Measurements from ENCODE around the gene ST3GAL4. TPM values are rescaled to one million over a fixed set of nuclear protein-coding genes. Genes with fewer than 3 reads are reported as not detected.

The ST3GAL4 gene
- total RNA-seq, 1 experiment from 2014 or later: 17.3 TPM

DNA sequence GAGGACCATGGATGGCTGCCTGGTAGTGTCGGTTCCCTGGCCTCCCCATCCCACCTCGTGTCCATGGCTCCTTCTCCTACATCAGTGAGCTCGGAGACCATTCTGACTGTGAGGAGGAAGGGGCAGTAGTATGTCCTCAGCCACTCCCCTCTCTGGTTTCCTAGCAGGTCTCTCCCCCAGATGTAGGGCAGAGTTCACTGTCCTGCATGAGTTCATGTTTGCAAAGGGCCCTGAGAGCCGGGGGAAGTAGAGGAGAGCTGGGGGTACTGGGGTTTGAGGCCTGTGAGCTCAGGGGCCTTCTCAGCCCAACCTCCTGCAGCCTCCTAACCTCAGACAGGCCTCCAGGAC, 18.4 kb upstream of the ST3GAL4 start:
- H3K36me3 Mint-ChIP-seq: peaks cover 28% of the 10 kb centered on the region
- H3K27me3 Mint-ChIP-seq (ENCODE audit: low read depth): no peaks in the 10 kb centered on the region
- peaks cover 21% of the 10 kb centered on the region for H3K4me1 Mint-ChIP-seq
- H3K27ac Mint-ChIP-seq: no peak overlapping the region
- ATAC-seq (no peak), DNase-seq (ENCODE audit: low spot score) (no peak)
- ChIA-PET POLR2A (interaction anchor here (1.0 kb wide), 1 partner anchor 16 kb away, joined by 3 read pairs; no protein-coding TSS in a partner anchor), CTCF (interaction anchor here (0.8 to 1.3 kb wide), 3 partner anchors 9 to 144 kb away, joined by 3 to 4 read pairs (median 3); partner anchors contain the start of gene ST3GAL4)
- TF ChIP-seq SOX15 (CRISPR knock-in tag; IDR thresholded peaks at IDR 0.05) (no peak), KAT7 (CRISPR knock-in tag; IDR thresholded peaks at IDR 0.05; ENCODE audit: borderline replicate concordance) (no peak), ETV6 (CRISPR knock-in tag; IDR thresholded peaks at IDR 0.05) (no peak), CREM (CRISPR knock-in tag; IDR thresholded peaks at IDR 0.05) (no peak), NFATC4 (CRISPR knock-in tag; IDR thresholded peaks at IDR 0.05) (no peak), ZNF416 (CRISPR knock-in tag; IDR thresholded peaks at IDR 0.05) (no peak)
- H3K9me3 Mint-ChIP-seq: no peaks in the 10 kb centered on the region
- H3K4me3 Mint-ChIP-seq: no peak overlapping the region

DNA sequence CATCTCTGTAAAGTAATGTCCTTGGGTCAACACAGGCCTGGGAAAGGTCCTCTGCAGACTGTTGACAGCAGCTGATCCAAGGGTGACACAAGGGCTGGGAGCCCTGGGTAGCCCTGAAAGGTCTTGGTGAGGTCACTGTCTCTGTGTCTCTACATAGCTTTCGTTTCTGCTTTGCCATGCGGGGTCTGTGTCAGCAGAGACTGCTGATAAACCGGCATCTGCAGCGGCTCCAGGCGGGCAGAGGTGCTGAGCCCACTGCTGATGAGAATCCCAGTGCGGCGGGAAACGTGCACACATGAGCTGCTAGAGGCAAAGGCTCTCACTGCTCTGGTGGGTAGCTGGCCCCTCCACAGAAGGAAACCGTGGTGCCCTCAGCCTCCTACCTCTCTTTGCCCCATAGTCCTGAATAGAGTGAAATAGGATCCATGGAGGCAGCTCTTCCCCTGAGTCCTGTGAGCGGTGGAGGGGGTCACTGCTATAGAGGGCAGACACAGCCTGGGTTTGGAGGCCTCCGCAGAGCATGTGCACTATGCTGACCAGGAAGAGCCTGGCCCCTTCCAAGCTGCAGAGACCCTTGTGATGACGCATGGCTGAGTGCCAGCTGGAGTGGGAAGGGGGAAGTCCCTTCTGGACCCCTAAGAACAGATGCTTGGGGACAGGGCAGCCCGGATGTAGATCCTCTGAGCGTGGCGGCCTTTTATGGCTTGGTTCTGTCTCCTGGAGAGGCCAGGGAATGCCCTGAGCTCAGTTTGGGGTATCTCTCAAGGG, 17.8 kb upstream of the ST3GAL4 start:
- H3K4me1 Mint-ChIP-seq: peaks cover 21% of the 10 kb centered on the region
- H3K4me3 Mint-ChIP-seq: no peak overlapping the region
- DNase-seq (ENCODE audit: low spot score): no peak
- ATAC-seq: no peak
- ChIA-PET POLR2A (interaction anchor here (1.0 kb wide), 1 partner anchor 16 kb away, joined by 3 read pairs; no protein-coding TSS in a partner anchor), CTCF (interaction anchor here (0.8 to 1.3 kb wide), 3 partner anchors 10 to 143 kb away, joined by 3 to 4 read pairs (median 3); partner anchors contain the start of gene ST3GAL4)
- peaks cover 24% of the 10 kb centered on the region for H3K36me3 Mint-ChIP-seq
- no peak overlapping the region for H3K27ac Mint-ChIP-seq
- no peaks in the 10 kb centered on the region for H3K9me3 Mint-ChIP-seq
- no peaks in the 10 kb centered on the region for H3K27me3 Mint-ChIP-seq (ENCODE audit: low read depth)
- TF ChIP-seq NR2C2 (CRISPR knock-in tag; IDR thresholded peaks at IDR 0.05) (no peak), ZNF263 (CRISPR knock-in tag; IDR thresholded peaks at IDR 0.05; ENCODE audit: low read depth) (no peak), IRF2 (CRISPR knock-in tag; IDR thresholded peaks at IDR 0.05; ENCODE audit: borderline replicate concordance, low read depth) (no peak), SMAD3 (CRISPR knock-in tag; IDR thresholded peaks at IDR 0.05; ENCODE audit: borderline replicate concordance) (no peak), MYBL2 (CRISPR knock-in tag; IDR thresholded peaks at IDR 0.05) (no peak), ATF1 (CRISPR knock-in tag; IDR thresholded peaks at IDR 0.05) (no peak), ZNF219 (CRISPR knock-in tag; IDR thresholded peaks at IDR 0.05; ENCODE audit: borderline replicate concordance) (no peak), ZNF317 (CRISPR knock-in tag; IDR thresholded peaks at IDR 0.05; ENCODE audit: borderline replicate concordance, low read depth) (no peak), JUN (CRISPR knock-in tag; IDR thresholded peaks at IDR 0.05) (no peak), ESRRA (CRISPR knock-in tag; IDR thresholded peaks at IDR 0.05; ENCODE audit: borderline replicate concordance) (no peak), CREM (CRISPR knock-in tag; IDR thresholded peaks at IDR 0.05) (no peak)
- TF ChIP-seq, protein P1, sequence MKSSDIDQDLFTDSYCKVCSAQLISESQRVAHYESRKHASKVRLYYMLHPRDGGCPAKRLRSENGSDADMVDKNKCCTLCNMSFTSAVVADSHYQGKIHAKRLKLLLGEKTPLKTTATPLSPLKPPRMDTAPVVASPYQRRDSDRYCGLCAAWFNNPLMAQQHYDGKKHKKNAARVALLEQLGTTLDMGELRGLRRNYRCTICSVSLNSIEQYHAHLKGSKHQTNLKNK (CRISPR knock-in tag; IDR thresholded peaks at IDR 0.05): no peak
- TF ChIP-seq, protein P2, sequence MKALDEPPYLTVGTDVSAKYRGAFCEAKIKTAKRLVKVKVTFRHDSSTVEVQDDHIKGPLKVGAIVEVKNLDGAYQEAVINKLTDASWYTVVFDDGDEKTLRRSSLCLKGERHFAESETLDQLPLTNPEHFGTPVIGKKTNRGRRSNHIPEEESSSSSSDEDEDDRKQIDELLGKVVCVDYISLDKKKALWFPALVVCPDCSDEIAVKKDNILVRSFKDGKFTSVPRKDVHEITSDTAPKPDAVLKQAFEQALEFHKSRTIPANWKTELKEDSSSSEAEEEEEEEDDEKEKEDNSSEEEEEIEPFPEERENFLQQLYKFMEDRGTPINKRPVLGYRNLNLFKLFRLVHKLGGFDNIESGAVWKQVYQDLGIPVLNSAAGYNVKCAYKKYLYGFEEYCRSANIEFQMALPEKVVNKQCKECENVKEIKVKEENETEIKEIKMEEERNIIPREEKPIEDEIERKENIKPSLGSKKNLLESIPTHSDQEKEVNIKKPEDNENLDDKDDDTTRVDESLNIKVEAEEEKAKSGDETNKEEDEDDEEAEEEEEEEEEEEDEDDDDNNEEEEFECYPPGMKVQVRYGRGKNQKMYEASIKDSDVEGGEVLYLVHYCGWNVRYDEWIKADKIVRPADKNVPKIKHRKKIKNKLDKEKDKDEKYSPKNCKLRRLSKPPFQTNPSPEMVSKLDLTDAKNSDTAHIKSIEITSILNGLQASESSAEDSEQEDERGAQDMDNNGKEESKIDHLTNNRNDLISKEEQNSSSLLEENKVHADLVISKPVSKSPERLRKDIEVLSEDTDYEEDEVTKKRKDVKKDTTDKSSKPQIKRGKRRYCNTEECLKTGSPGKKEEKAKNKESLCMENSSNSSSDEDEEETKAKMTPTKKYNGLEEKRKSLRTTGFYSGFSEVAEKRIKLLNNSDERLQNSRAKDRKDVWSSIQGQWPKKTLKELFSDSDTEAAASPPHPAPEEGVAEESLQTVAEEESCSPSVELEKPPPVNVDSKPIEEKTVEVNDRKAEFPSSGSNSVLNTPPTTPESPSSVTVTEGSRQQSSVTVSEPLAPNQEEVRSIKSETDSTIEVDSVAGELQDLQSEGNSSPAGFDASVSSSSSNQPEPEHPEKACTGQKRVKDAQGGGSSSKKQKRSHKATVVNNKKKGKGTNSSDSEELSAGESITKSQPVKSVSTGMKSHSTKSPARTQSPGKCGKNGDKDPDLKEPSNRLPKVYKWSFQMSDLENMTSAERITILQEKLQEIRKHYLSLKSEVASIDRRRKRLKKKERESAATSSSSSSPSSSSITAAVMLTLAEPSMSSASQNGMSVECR (CRISPR knock-in tag; IDR thresholded peaks at IDR 0.05; ENCODE audit: borderline replicate concordance): no peak
